HepG2 (cell line): ENCODE data around the gene CAPN15. TPM values are rescaled to one million over a fixed set of nuclear protein-coding genes. Genes with fewer than 3 reads are reported as not detected.

Experiments used
- ATAD3A ChIP-seq: sonication (generic); formaldehyde crosslinking; IDR thresholded peaks from 2 replicates; pipeline ENCODE4 v1.4.0; 2020; ENCODE audit warnings: missing genetic modification reagents
- DBP ChIP-seq: sonication (generic); formaldehyde crosslinking; IDR thresholded peaks from 2 replicates; pipeline ENCODE4 v1.4.0; 2020; ENCODE audit warnings: missing genetic modification reagents; ENCODE audit errors: not compliant biosample characterization
- FOXA1 ChIP-seq, 2 experiments: fragments of 450-650 bp in 1 of 2; sonication (generic) in 1 of 2; formaldehyde crosslinking in 1 of 2; IDR thresholded peaks; 2 replicates each; pipeline versions ENCODE4 v1.4.0 to v1.6.1; 2016 to 2020; ENCODE audit warnings: missing genetic modification reagents in 1 of 2
- FUBP1 ChIP-seq: sonication (generic); formaldehyde crosslinking; IDR thresholded peaks from 2 replicates; pipeline ENCODE4 v1.5.1; 2020; ENCODE audit warnings: missing genetic modification reagents, mild to moderate bottlenecking, borderline replicate concordance
- GLI4 ChIP-seq: sonication (generic); formaldehyde crosslinking; IDR thresholded peaks from 2 replicates; pipeline ENCODE4 v1.5.1; 2020; ENCODE audit warnings: missing genetic modification reagents, mild to moderate bottlenecking, moderate library complexity, borderline replicate concordance
- HDAC1 ChIP-seq: sonication (generic); formaldehyde crosslinking; IDR thresholded peaks from 2 replicates; pipeline ENCODE4 v1.5.1; 2020; ENCODE audit warnings: mild to moderate bottlenecking, missing genetic modification reagents
- ISL2 ChIP-seq: sonication (generic); formaldehyde crosslinking; IDR thresholded peaks from 2 replicates; pipeline ENCODE4 v1.5.0; 2020; ENCODE audit warnings: missing genetic modification reagents
- KDM6A ChIP-seq: IDR thresholded peaks from 2 replicates; pipeline ENCODE4 v1.6.1; 2016; ENCODE audit warnings: low read depth
- NFRKB ChIP-seq: fragments of 450-650 bp; IDR thresholded peaks from 2 replicates; pipeline ENCODE4 v1.6.1; 2017
- ONECUT2 ChIP-seq: sonication (generic); formaldehyde crosslinking; IDR thresholded peaks from 2 replicates; pipeline ENCODE4 v1.4.0; 2020; ENCODE audit warnings: missing genetic modification reagents
- RBAK ChIP-seq: sonication (generic); formaldehyde crosslinking; IDR thresholded peaks from 2 replicates; pipeline ENCODE4 v1.5.1; 2020; ENCODE audit warnings: mild to moderate bottlenecking, missing genetic modification reagents
- RBM39 ChIP-seq: fragments of 200-400 bp; formaldehyde crosslinking; IDR thresholded peaks from one replicate; pipeline ENCODE4 v1.6.1; 2018; ENCODE audit warnings: antibody characterized with exemption, mild to moderate bottlenecking, low read depth, low read length; ENCODE audit not compliant: poor library complexity, severe bottlenecking
- SALL1 ChIP-seq: sonication (generic); formaldehyde crosslinking; IDR thresholded peaks from 2 replicates; pipeline ENCODE4 v1.8.0; 2022; ENCODE audit warnings: mild to moderate bottlenecking, missing genetic modification reagents
- SP4 ChIP-seq: sonication (generic); formaldehyde crosslinking; IDR thresholded peaks from 2 replicates; pipeline ENCODE4 v1.8.1; 2023; ENCODE audit warnings: mild to moderate bottlenecking, missing genetic modification reagents
- ZBTB8A ChIP-seq: sonication (generic); formaldehyde crosslinking; IDR thresholded peaks from 2 replicates; pipeline ENCODE4 v1.4.0; 2020; ENCODE audit warnings: mild to moderate bottlenecking, low read depth, missing genetic modification reagents, borderline replicate concordance
- ZC3H13 ChIP-seq: sonication (generic); formaldehyde crosslinking; IDR thresholded peaks from 2 replicates; pipeline ENCODE4 v1.8.1; 2023; ENCODE audit warnings: mild to moderate bottlenecking, missing genetic modification reagents, moderate library complexity
- ZNF543 ChIP-seq: sonication (generic); formaldehyde crosslinking; IDR thresholded peaks from 2 replicates; pipeline ENCODE4 v1.4.0; 2020; ENCODE audit warnings: mild to moderate bottlenecking, missing genetic modification reagents
- ZNF616 ChIP-seq: sonication (generic); formaldehyde crosslinking; IDR thresholded peaks from 2 replicates; pipeline ENCODE4 v1.5.0; 2020; ENCODE audit warnings: low read depth, mild to moderate bottlenecking, missing genetic modification reagents
- ZNF644 ChIP-seq: IDR thresholded peaks from 2 replicates; pipeline ENCODE4 v1.6.1; 2016; ENCODE audit warnings: low read depth
- ZNF687 ChIP-seq: sonication (generic); formaldehyde crosslinking; IDR thresholded peaks from 2 replicates; pipeline ENCODE4 v1.5.1; 2020; ENCODE audit warnings: mild to moderate bottlenecking, missing genetic modification reagents, moderate library complexity
- ZNF800 ChIP-seq: sonication (generic); formaldehyde crosslinking; IDR thresholded peaks from 2 replicates; pipeline ENCODE4 v1.4.0; 2020; ENCODE audit warnings: missing genetic modification reagents
- ZNF850 ChIP-seq: sonication (generic); formaldehyde crosslinking; conservative IDR thresholded peaks from 2 replicates; pipeline ENCODE4 v1.9.0; 2021; ENCODE audit warnings: mild to moderate bottlenecking, missing genetic modification reagents
- polyA plus RNA-seq, 8 experiments: library from polyadenylated mRNA; depleted of rRNA in 3 of 8; stranded (reverse) in 7 of 8; unstranded in 1 of 8; fragments of >200 nt; fragmentation: Illumina TruSeq in 4 of 8; extraction: Trizol in 4 of 8; gene quantifications; 2 replicates each; pipeline versions ENCODE4 v1.2.1 to v1.2.3, GENCODE V29; 2011 to 2016; ENCODE audit warnings: low read depth in 4 of 8, missing spikeins in 1 of 8, mixed read lengths in 1 of 8; ENCODE audit not compliant: insufficient read depth in 1 of 8
- total RNA-seq, 5 experiments: library from RNA; depleted of rRNA; stranded (reverse); fragments of >200 nt; fragmentation: Illumina TruSeq; extraction: Trizol; gene quantifications; 2 replicates each; pipeline ENCODE4 v1.2.3, GENCODE V29; 2016; ENCODE audit warnings: low read depth in 1 of 5

CAPN15 gene
- total and polyA plus RNA-seq, 2 of the 13 experiments (the other 11 are each of a cell fraction or from before 2014, with no cell fraction given), result 14.9 to 24.5 TPM

- TF ChIP-seq ATAD3A (CRISPR knock-in tag) (no peak), ZC3H13 (CRISPR knock-in tag) (no peak; the same call in 1 of the 2 replicates), KDM6A (peak; percentile 64; the same call in 1 of the 2 replicates), ZNF543 (no peak), ZNF800 (no peak), HDAC1 (peak; percentile 63), SALL1 (peak; percentile 90), RBAK (CRISPR knock-in tag) (no peak), ISL2 (CRISPR knock-in tag) (no peak), GLI4 (no peak), NFRKB (no peak), ZNF616 (CRISPR knock-in tag) (0 out of 2 replicates have a peak, but pooled peaks have one; percentile 57), RBM39 (peak; percentile 18), DBP (no peak), ZNF687 (CRISPR knock-in tag) (peak; percentile 99), SP4 (CRISPR knock-in tag) (peak; percentile 69), ZNF850 (CRISPR knock-in tag) (no peak), ZBTB8A (CRISPR knock-in tag) (no peak), ONECUT2 (CRISPR knock-in tag) (no peak), FUBP1 (no peak), ZNF644 (0 out of 2 replicates have a peak, but pooled peaks have one; percentile 31), FOXA1 (IDR thresholded peaks at IDR 0.05) (no peak), FOXA1 (CRISPR knock-in tag; IDR thresholded peaks at IDR 0.05) (no peak)
Observed at GRCh38 chr16:502179-502943, 25.2 kb upstream of the CAPN15 start (continued).
